Measurements from ENCODE around the gene PEAK3. TPM values are rescaled to one million over a fixed set of nuclear protein-coding genes. Genes with fewer than 3 reads are reported as not detected.

PEAK3 gene
- total and polyA plus RNA-seq, 10 of the 15 experiments (the other 5 are each of a cell fraction or from before 2014, with no cell fraction given) = 0.03 to 0.10 (median 0.05) TPM; not detected in 7

DNA sequence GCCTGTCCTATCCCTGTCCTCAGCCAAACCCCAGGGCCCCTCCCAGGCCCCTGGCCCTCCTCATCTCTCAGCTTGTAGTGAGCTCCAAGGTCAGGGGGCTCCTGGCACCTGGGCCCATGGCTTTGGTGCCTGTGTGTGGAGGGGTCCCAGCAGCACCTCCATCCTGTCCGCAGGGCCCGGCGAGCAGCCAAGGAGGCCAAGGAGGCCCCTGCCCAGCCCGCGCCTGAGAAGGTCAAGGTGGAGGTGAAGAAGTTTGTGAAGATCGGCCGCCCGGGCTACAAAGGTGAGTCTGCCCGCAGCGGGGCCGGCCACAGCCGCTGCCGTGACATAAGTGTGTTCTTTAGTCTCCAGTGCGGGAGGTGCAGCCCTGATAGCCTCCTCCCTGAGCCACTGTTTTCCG is 36.7 kb downstream of the PEAK3 start:
- no peaks in the 10 kb centered on the region for H3K9me3 ChIP-seq (replicated peaks; ENCODE audit: control insufficient read depth, insufficient read depth, low read length)
- no peak for FAIRE-seq
- ChIA-PET POLR2A (interaction anchor here (0.5 kb wide), 1 partner anchor 170 kb away, joined by 8 read pairs; no protein-coding TSS in a partner anchor), CTCF (no interaction called here), RAD21 (ENCODE audit: unreplicated experiment) (no interaction called here), SMC1A (ENCODE audit: uncharacterized antibody, unreplicated experiment) (no interaction called here)
- intact Hi-C loops (cut with micrococcal nuclease; ENCODE audit: unreplicated experiment) = no loop called here
- H2AFZ ChIP-seq (ENCODE audit: control insufficient read depth, low read depth, low read length) = no peak overlapping the region
- no peak for TF ChIP-seq CBX5 (IDR thresholded peaks at IDR 0.05; ENCODE audit: low read depth)
- no peak for TF ChIP-seq ZNF384 (IDR thresholded peaks at IDR 0.05; ENCODE audit: borderline replicate concordance, low read depth, low read length)
- no peak for TF ChIP-seq NFYA (IDR thresholded peaks at IDR 0.05; ENCODE audit: borderline replicate concordance, low read depth, low read length)
- TF ChIP-seq SUPT20H (IDR thresholded peaks at IDR 0.05; ENCODE audit: borderline replicate concordance, control insufficient read depth, low read depth, low read length) = no peak
- TF ChIP-seq TARDBP (IDR thresholded peaks at IDR 0.05; ENCODE audit: borderline replicate concordance) = no peak
- TF ChIP-seq, protein P1, sequence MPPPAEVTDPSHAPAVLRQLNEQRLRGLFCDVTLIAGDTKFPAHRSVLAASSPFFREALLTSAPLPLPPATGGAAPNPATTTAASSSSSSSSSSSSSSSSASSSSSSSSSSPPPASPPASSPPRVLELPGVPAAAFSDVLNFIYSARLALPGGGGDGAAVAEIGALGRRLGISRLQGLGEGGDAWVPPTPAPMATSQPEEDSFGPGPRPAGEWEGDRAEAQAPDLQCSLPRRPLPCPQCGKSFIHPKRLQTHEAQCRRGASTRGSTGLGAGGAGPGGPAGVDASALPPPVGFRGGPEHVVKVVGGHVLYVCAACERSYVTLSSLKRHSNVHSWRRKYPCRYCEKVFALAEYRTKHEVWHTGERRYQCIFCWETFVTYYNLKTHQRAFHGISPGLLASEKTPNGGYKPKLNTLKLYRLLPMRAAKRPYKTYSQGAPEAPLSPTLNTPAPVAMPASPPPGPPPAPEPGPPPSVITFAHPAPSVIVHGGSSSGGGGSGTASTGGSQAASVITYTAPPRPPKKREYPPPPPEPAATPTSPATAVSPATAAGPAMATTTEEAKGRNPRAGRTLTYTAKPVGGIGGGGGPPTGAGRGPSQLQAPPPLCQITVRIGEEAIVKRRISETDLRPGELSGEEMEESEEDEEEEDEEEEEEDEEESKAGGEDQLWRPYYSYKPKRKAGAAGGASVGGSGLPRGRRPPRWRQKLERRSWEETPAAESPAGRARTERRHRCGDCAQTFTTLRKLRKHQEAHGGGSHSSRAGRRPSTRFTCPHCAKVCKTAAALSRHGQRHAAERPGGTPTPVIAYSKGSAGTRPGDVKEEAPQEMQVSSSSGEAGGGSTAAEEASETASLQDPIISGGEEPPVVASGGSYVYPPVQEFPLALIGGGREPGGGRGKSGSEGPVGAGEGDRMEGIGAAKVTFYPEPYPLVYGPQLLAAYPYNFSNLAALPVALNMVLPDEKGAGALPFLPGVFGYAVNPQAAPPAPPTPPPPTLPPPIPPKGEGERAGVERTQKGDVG (CRISPR knock-in tag; IDR thresholded peaks at IDR 0.05) = no peak
- no peak for TF ChIP-seq ZSCAN29 (IDR thresholded peaks at IDR 0.05)
- no peak for TF ChIP-seq ZNF622 (IDR thresholded peaks at IDR 0.05)
- no peak for TF ChIP-seq TCF12 (IDR thresholded peaks at IDR 0.05; ENCODE audit: low read depth, low read length)
- no peak for TF ChIP-seq CREB1 (IDR thresholded peaks at IDR 0.05; ENCODE audit: low read depth)
- TF ChIP-seq SMAD1 (IDR thresholded peaks at IDR 0.05; ENCODE audit: low read depth, partially characterized antibody) = no peak
- no peak for TF ChIP-seq SPI1 (IDR thresholded peaks at IDR 0.05; ENCODE audit: borderline replicate concordance, insufficient read depth, low read depth, low read length)
- TF ChIP-seq BACH1 (IDR thresholded peaks at IDR 0.05; ENCODE audit: borderline replicate concordance) = no peak
- no peak overlapping the region for H3K9ac ChIP-seq (ENCODE audit: control insufficient read depth, insufficient read depth, low read length)
- DNase-seq (ENCODE audit: low read depth, low spot score) = no peak
- H3K4me3 ChIP-seq = no peak overlapping the region
- no peak overlapping the region for H3K27ac ChIP-seq (ENCODE audit: control insufficient read depth, insufficient read depth)
- in situ Hi-C loops (cut with MboI) = no loop called here
- no TSS peak for BruUV-seq (replicated peaks)
- H3K27me3 ChIP-seq (replicated peaks in 1 of 2; ENCODE audit: control insufficient read depth in 2 of 2, insufficient read depth in 2 of 2, low read length in 1 of 2) = no peaks in the 10 kb centered on the region; a peak in 1 of 4 replicates
- over 99% methylated on average over 14 of the region's 15 CpGs for WGBS (ENCODE audit: insufficient coverage, insufficient replicate concordance, low lambda C conversion rate, missing lambda C conversion rate)
- no peak overlapping the region for H3K4me2 ChIP-seq (ENCODE audit: control insufficient read depth, insufficient read depth)
- peaks cover 29% of the 10 kb centered on the region for H3K79me2 ChIP-seq (ENCODE audit: control insufficient read depth, insufficient read depth, low read length)
- H3K36me3 ChIP-seq (ENCODE audit: control insufficient read depth in 2 of 2, insufficient read depth in 2 of 2, low read length in 1 of 2) = peaks cover 12 to 55% of the 10 kb centered on the region in 2 experiments; a peak in 3 of 4 replicates
- H3K4me1 ChIP-seq (ENCODE audit: control insufficient read depth, insufficient read depth, low read length) = no peaks in the 10 kb centered on the region; the same call in 1 of the 2 replicates
- peaks cover 20% of the 10 kb centered on the region for H4K20me1 ChIP-seq (ENCODE audit: control insufficient read depth, insufficient read depth)
- ATAC-seq = no peak
